GM18858 (cell line): ENCODE data around the gene HOXC12.

ENCODE experiments used
- ATAC-seq: cut with Tn5 transposase; IDR thresholded peaks from one replicate; pipeline ENCODE4 v1.9.1; 2021; ENCODE audit not compliant: unreplicated experiment

The HOXC12 gene

GRCh38 chr12:53982648-53983567 lies 28.2 kb downstream of the HOXC12 start:
- ATAC-seq: no peak

GRCh38 chr12:53983568-53983949 lies 28.9 kb downstream of the HOXC12 start:
- no peak for ATAC-seq

GRCh38 chr12:53983950-53984572 lies 29.4 kb downstream of the HOXC12 start:
- no peak for ATAC-seq

- no peak for ATAC-seq
Measured at GRCh38 chr12:53984901-53985691, 30.4 kb downstream of the HOXC12 start, which contains the start of gene HOXC10. HOXC10 (plus strand) TSS chr12:53985146; CDS start chr12:53985260, 114 bp downstream.

GRCh38 chr12:53985692-53985993 lies 30.9 kb downstream of the HOXC12 start:
- ATAC-seq: no peak

GRCh38 chr12:53985994-53986685 lies 31.4 kb downstream of the HOXC12 start:
- ATAC-seq: no peak

- ATAC-seq: no peak
Measured at GRCh38 chr12:53986686-53987483, 32.2 kb downstream of the HOXC12 start.

- no peak for ATAC-seq
Measured at GRCh38 chr12:53987787-53988230, 33.1 kb downstream of the HOXC12 start.

- no peak for ATAC-seq
Measured at GRCh38 chr12:53988541-53989226, 34.0 kb downstream of the HOXC12 start.

GRCh38 chr12:53989227-53990113 lies 34.8 kb downstream of the HOXC12 start:
- no peak for ATAC-seq

GRCh38 chr12:53990311-53991076 lies 35.8 kb downstream of the HOXC12 start:
- ATAC-seq: no peak

- no peak for ATAC-seq
Measured at GRCh38 chr12:53991077-53991460, 36.4 kb downstream of the HOXC12 start.

- ATAC-seq: no peak
Measured at GRCh38 chr12:53992377-53992889, 37.7 kb downstream of the HOXC12 start.

GRCh38 chr12:53993162-53994008 lies 38.7 kb downstream of the HOXC12 start:
- ATAC-seq: no peak

GRCh38 chr12:53994009-53994263 lies 39.2 kb downstream of the HOXC12 start:
- no peak for ATAC-seq

- no peak for ATAC-seq
Measured at GRCh38 chr12:53994264-53995001, 39.7 kb downstream of the HOXC12 start.
